OCI-LY7 (cell line): ENCODE data around the gene WDR7.

Source experiments
- EZH2phosphoT487 ChIP-seq: fragments of 200-600 bp; sonication (generic); IDR thresholded peaks from 2 replicates; pipeline ENCODE4 v1.6.1; 2018; ENCODE audit warnings: low read depth, borderline replicate concordance, mild to moderate bottlenecking, mixed run types, antibody characterized with exemption, low read length, moderate library complexity, mixed read lengths
- TF ChIP-seq, protein P1 (sequence below): fragments of 200-600 bp; sonication (generic); conservative IDR thresholded peaks from 2 replicates; pipeline ENCODE4 v1.5.1; 2014; ENCODE audit warnings: mild to moderate bottlenecking, antibody characterized with exemption, low read length, moderate library complexity, mixed read lengths

DNA sequence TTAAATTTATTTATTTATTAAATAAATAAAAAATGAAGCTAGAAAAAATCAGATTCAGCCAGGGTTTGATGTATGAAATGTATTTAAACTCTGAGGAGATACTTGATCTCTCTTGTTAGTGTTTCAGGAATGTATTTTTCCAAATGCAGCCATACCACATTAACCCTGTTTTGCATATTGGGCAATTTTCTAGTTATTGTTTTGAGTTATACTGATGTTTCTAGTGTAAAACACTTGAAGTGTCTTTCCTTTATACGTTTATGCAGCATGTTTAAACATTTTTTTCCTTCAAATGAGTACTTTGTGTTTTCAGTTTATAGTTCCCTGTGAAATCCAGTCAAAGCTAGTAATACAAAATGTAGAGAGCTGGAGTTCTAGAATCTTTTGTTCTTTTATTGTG lies 69.9 kb downstream of the WDR7 start:
- TF ChIP-seq, protein P1, sequence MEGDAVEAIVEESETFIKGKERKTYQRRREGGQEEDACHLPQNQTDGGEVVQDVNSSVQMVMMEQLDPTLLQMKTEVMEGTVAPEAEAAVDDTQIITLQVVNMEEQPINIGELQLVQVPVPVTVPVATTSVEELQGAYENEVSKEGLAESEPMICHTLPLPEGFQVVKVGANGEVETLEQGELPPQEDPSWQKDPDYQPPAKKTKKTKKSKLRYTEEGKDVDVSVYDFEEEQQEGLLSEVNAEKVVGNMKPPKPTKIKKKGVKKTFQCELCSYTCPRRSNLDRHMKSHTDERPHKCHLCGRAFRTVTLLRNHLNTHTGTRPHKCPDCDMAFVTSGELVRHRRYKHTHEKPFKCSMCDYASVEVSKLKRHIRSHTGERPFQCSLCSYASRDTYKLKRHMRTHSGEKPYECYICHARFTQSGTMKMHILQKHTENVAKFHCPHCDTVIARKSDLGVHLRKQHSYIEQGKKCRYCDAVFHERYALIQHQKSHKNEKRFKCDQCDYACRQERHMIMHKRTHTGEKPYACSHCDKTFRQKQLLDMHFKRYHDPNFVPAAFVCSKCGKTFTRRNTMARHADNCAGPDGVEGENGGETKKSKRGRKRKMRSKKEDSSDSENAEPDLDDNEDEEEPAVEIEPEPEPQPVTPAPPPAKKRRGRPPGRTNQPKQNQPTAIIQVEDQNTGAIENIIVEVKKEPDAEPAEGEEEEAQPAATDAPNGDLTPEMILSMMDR: no peak
- TF ChIP-seq EZH2phosphoT487: no peak
